Ovary (tissue), 9 donors: ENCODE measurements around the gene TBC1D5. TPM values are rescaled to one million over a fixed set of nuclear protein-coding genes. Genes with fewer than 3 reads are reported as not detected.

ENCODE experiments used
- DNase-seq, 5 donors: peaks; one replicate each; pipeline ENCODE4 v3.0.0-alpha.2; 2019 to 2020
- H3K27ac ChIP-seq, 2 donors: fragments of 200-600 bp; one replicate each; pipeline versions ENCODE4 v1.5.1 to v1.8.0; 2019 to 2022
- H3K27me3 ChIP-seq: fragments of 200-600 bp; one replicate; pipeline ENCODE4 v1.8.0; 2022
- H3K36me3 ChIP-seq: fragments of 200-600 bp; sonication (generic); one replicate; pipeline ENCODE4 v1.5.1; 2019
- H3K4me1 ChIP-seq: one replicate; pipeline ENCODE4 v1.8.1; 2013; ENCODE audit warnings: mild to moderate bottlenecking, moderate library complexity; ENCODE audit not compliant: insufficient read depth
- H3K4me3 ChIP-seq: fragments of 200-600 bp; sonication (generic); one replicate; pipeline ENCODE4 v1.5.1; 2017
- H3K9me3 ChIP-seq, 2 donors: fragments of 200-600 bp in 1 of 2; sonication (generic) in 1 of 2; one replicate each; pipeline versions ENCODE4 v1.5.1 to v1.8.1; 2013 to 2019; ENCODE audit warnings: mild to moderate bottlenecking in 1 of 2, moderate library complexity in 1 of 2
- CTCF ChIP-seq, 3 donors: fragments of 450-650 bp in 2 of 3; fragments of 200-600 bp in 1 of 3; IDR thresholded peaks; one replicate each; pipeline versions ENCODE4 v1.5.1 to v1.8.0; 2016 to 2022; ENCODE audit warnings: antibody characterized with exemption in 3 of 3, mild to moderate bottlenecking in 1 of 3
- EP300 ChIP-seq: sonication (generic); formaldehyde crosslinking; IDR thresholded peaks from one replicate; pipeline ENCODE4 v1.6.1; 2017; ENCODE audit warnings: antibody characterized with exemption
- POLR2A ChIP-seq: fragments of 450-650 bp; IDR thresholded peaks from one replicate; pipeline ENCODE4 v1.6.1; 2017; ENCODE audit warnings: antibody characterized with exemption, mild to moderate bottlenecking, moderate library complexity
- WGBS, 3 donors: extraction: QIAGEN DNeasy Blood & Tissue Kit in 1 of 3; methylation state at CpG; one replicate each; pipeline versions ENCODE4 v1.1.5 to v1.1.7; 2013 to 2017; 5-methylcytosine and 5-hydroxymethylcytosine counted together
- intact Hi-C, 4 donors: fragments of 100-400 bp; cut with DNase I; formaldehyde crosslinking; loops; one replicate each; pipeline versions ENCODE4 v1.11.0 to v1.15.1; 2022 to 2023
- polyA plus RNA-seq, 2 donors: library from polyadenylated mRNA; stranded (reverse); fragments of 200-250 nt in 1 of 2; fragments of 350-450 nt in 1 of 2; fragmentation: Illumina TruSeq in 1 of 2; extraction: RNeasy Lipid Tissue Mini Kit (QIAGEN cat#74804) in 1 of 2; gene quantifications; one replicate each; pipeline ENCODE4 v1.2.3, GENCODE V29; 2013 to 2014
- total RNA-seq, 7 donors: library from RNA; depleted of rRNA in 2 of 7; stranded (reverse); fragments of >200 nt in 2 of 7; fragmentation: NEBNext Ultra II Directional in 3 of 7; extraction: Animal tissue kit (Norgen Biotek cat#: 25700) in 3 of 7; gene quantifications; one replicate each; pipeline versions ENCODE4 v1.1.0 to v1.2.4, GENCODE V29; 2016 to 2023
- donor health status: DM: no; HTN: no; CAD: no; lungs with moderate emphysema.
- donor health status: DM: no; HTN: no; CAD: no.
- donor health status: Bipolar disorder and iron deficiency.
- donor health status: DM: yes; HTN: yes; CAD: no.
- donor health status: DM: no; HTN: no; CAD: no.
- donor health status: DM: yes; HTN: yes; CAD: no.

Gene TBC1D5
- total and polyA plus RNA-seq, 9 donors, result 20.7 to 73.5 (median 61.0) TPM

GRCh38 chr3:17390785-17391184, 351.6 kb downstream of the TBC1D5 start:
- H3K9me3 ChIP-seq, result no peaks in the 10 kb centered on the region
- no peak overlapping the region for H3K27ac ChIP-seq
- no peaks in the 10 kb centered on the region for H3K4me1 ChIP-seq
- H3K36me3 ChIP-seq, result no peaks in the 10 kb centered on the region
- DNase-seq, result no peak
- 68 to 89% (median 72%) methylated on average over 3 of the region's 3 CpGs for WGBS, 3 donors
- H3K27me3 ChIP-seq, result no peaks in the 10 kb centered on the region
- no peak for TF ChIP-seq CTCF (IDR thresholded peaks at IDR 0.05)
- no peak for TF ChIP-seq EP300
- no peak for TF ChIP-seq POLR2A
- H3K4me3 ChIP-seq, result no peak overlapping the region
- intact Hi-C loops, result no loop called here

- intact Hi-C loops, result no loop called here
- H3K4me1 ChIP-seq, result no peaks in the 10 kb centered on the region
- no peaks in the 10 kb centered on the region for H3K9me3 ChIP-seq
- no peak overlapping the region for H3K4me3 ChIP-seq
- H3K27ac ChIP-seq, result no peak overlapping the region
- H3K27me3 ChIP-seq, result no peaks in the 10 kb centered on the region
- TF ChIP-seq EP300 (no peak), CTCF (IDR thresholded peaks at IDR 0.05) (no peak), POLR2A (no peak)
- 36 to 67% (median 47%) methylated on average over 1 of the region's 1 CpG for WGBS, 3 donors
- no peak for DNase-seq
- H3K36me3 ChIP-seq, result no peaks in the 10 kb centered on the region
Observed at GRCh38 chr3:17387108-17387507, 355.3 kb downstream of the TBC1D5 start.

- H3K36me3 ChIP-seq, result no peaks in the 10 kb centered on the region
- no peaks in the 10 kb centered on the region for H3K9me3 ChIP-seq
- intact Hi-C loops, result no loop called here
- no peak overlapping the region for H3K4me3 ChIP-seq
- 88 to 92% (median 91%) methylated on average over 8 of the region's 8 CpGs for WGBS, 3 donors
- DNase-seq, result no peak
- no peak for TF ChIP-seq CTCF (IDR thresholded peaks at IDR 0.05)
- TF ChIP-seq POLR2A, result no peak
- no peak for TF ChIP-seq EP300
- no peak overlapping the region for H3K27ac ChIP-seq
- H3K27me3 ChIP-seq, result no peaks in the 10 kb centered on the region
- H3K4me1 ChIP-seq, result no peaks in the 10 kb centered on the region
Observed at GRCh38 chr3:17386432-17386831, 356.0 kb downstream of the TBC1D5 start.

- no peak for DNase-seq
- WGBS, 3 donors, result 88 to 95% (median 92%) methylated on average over 3 of the region's 3 CpGs
- Histone ChIP-seq H3K27me3 (no peaks in the 10 kb centered on the region), H3K9me3 (no peaks in the 10 kb centered on the region), H3K4me3 (no peak overlapping the region), H3K36me3 (no peaks in the 10 kb centered on the region), H3K27ac (no peak overlapping the region), H3K4me1 (no peaks in the 10 kb centered on the region)
- TF ChIP-seq EP300 (no peak), CTCF (IDR thresholded peaks at IDR 0.05) (no peak), POLR2A (no peak)
- intact Hi-C loops, result no loop called here
Observed at GRCh38 chr3:17384567-17385296, 357.7 kb downstream of the TBC1D5 start.
